ENCODE results near the gene DCP1B. TPM values are rescaled to one million over a fixed set of nuclear protein-coding genes. Genes with fewer than 3 reads are reported as not detected.

The DCP1B gene
- 7.1 to 7.9 TPM (median 7.8 TPM) in 5 replicates for total RNA-seq (2022; extraction: Qiagen RNA extraction; ENCODE audit: low read depth)

GRCh38 chr12:2004113-2004929 is at the start of gene DCP1B:
Gene DCP1B, minus strand, starts transcription at chr12:2004457. Its CDS starts 26 bp downstream, at chr12:2004431.

GRCh38 chr12:2052826-2053678 is 48.8 kb upstream of the DCP1B start, which contains the start of gene CACNA1C:
Gene CACNA1C, plus strand, starts transcription at chr12:2052987. Its CDS starts 576 bp downstream, at chr12:2053563.

GRCh38 chr12:1918081-1918883 is 86.0 kb downstream of the DCP1B start, which contains the start of gene CACNA2D4:
Gene CACNA2D4, minus strand, starts transcription at chr12:1918652. Its CDS starts 179 bp downstream, at chr12:1918473.

Other genes with a start within 250 kb of the DCP1B start
- gene LRTM2, start 183.9 kb downstream of the DCP1B start, total RNA-seq (2022; extraction: Qiagen RNA extraction; ENCODE audit: low read depth) = 0.08 to 0.18 TPM in 2 of 5 replicates, not detected in the others
- not detected in 5 replicates for gene CACNA2D4, start 85.8 kb downstream of the DCP1B start, total RNA-seq (2022; extraction: Qiagen RNA extraction; ENCODE audit: low read depth)
- gene CACNA1C, start 48.5 kb upstream of the DCP1B start, total RNA-seq (2022; extraction: Qiagen RNA extraction; ENCODE audit: low read depth) = 0.02 to 0.06 TPM in 2 of 5 replicates, not detected in the others